Myometrial cell (primary cell): ENCODE measurements around the gene PLXDC2. TPM values are rescaled to one million over a fixed set of nuclear protein-coding genes. Genes with fewer than 3 reads are reported as not detected.

Source experiments
- total RNA-seq: library from RNA; depleted of rRNA; stranded (reverse); fragments of >200 nt; gene quantifications from 2 replicates; pipeline ENCODE4 v1.2.3, GENCODE V29; 2015

The PLXDC2 gene
- total RNA-seq, result 3.7 and 4.3 TPM in 2 replicates

GRCh38 chr10:19816411-19817230 lies at the start of gene PLXDC2:
PLXDC2 (plus strand) TSS chr10:19816432.

